AG08396 (cell line): Measurements from ENCODE around the gene HMGB4.

Source experiments
- DNase-seq: peaks from one replicate; pipeline ENCODE4 v3.0.0; 2012; ENCODE audit warnings: low spot score, mixed read lengths

HMGB4 gene

DNA sequence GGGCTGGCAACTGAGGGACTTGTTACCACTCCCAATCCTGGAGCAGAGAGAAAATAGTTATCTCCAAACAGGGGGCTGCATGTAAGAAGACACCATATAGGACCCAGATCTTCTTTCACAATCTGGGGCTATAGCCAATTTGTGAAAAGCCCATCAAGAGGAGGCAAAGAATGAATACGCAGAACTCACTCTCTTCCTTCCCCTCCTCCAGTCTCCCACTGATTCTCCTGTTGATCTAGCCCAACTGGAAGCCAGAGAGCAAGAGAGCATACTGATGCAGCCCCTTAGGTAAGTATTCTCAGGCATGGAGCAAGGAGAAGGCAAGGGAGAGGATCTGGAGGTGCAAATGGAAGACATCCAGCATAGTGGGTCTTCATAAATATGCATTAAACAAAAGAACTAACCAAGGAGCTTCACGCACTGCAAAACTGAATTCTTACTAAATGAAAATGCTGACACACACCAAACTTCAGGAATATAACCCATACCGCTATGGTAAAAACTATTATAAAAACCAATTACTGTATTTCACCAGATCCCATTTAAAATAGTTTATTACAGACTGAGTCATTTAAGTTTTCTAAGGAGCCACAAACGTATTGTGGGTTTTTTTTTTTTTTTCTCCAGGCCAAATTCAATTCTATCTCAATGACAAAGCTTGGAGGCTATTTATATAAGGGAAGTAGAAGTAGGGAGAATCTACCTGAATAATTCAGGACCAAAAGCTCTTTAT lies 15.5 kb upstream of the HMGB4 start:
- DNase-seq: no peak

GRCh38 chr1:33849211-33849610 lies 14.7 kb upstream of the HMGB4 start:
- no peak for DNase-seq

- no peak for DNase-seq
Observed at GRCh38 chr1:33850481-33850880, 13.4 kb upstream of the HMGB4 start.

DNA sequence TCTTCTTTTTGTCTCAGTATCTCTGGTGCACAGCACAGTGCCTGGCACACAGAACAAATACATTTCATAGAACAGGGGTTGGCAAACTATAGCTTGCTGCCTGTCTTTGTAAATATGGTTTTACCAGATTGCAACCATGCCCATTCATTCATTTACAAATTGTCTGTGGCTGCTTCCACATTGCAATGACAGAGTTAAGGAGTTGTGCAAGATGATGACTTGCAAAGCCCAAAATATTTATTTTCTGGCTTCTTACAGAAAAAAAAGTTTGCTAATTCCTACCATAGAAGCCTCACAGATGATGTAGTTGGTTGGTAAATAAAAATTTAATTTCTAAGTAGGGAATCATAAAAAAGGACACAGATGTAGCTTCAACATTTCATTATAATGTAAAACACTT lies 11.2 kb upstream of the HMGB4 start:
- DNase-seq: no peak

DNA sequence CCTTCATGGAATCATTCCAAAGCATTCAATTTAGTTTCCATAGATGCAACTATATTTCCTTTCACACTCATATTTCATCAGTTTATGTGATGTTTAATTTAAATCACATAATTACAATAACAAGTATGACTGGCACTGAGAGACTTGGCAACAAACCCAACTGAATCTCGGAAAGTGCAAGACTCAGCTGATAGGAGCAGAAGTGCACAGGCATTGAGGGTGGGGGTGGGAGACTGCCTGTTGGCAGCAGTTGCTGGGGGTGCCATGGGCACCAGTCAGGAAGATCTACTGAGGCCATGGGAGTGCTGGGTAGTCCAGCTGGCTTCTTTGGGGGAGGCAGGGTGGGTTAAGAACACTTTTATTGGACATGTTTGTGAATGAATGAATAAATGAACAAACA lies 10.4 kb upstream of the HMGB4 start:
- no peak for DNase-seq

GRCh38 chr1:33854091-33854490 lies 9.8 kb upstream of the HMGB4 start:
- DNase-seq: no peak

- peak; percentile 15 for DNase-seq
Observed at GRCh38 chr1:33860671-33861070, 3.2 kb upstream of the HMGB4 start.

GRCh38 chr1:33864460-33865389 lies 846 bp downstream of the HMGB4 start:
- DNase-seq: no peak

DNA sequence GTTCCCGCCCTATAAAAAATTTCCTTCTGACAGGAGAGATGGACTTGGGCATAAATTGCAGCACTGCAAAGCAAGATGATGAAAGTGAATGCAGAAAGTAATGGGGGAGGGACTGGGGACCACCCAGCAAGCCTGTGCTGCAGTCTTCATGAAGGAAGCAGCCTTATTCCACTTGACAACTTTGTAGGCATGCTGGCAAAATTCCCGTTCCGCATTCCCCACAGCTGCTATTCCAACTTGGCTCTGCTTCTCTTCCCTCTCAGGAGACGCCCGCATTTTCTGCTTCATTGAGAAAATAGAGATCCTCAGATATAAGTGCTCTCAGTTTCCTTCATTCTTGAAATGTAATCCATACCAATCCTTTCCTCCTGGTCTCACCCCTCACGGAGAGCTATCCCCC lies 2.4 kb downstream of the HMGB4 start:
- no peak for DNase-seq

- DNase-seq: no peak
Observed at GRCh38 chr1:33867684-33868083, 3.8 kb downstream of the HMGB4 start.

GRCh38 chr1:33872275-33872674 lies 8.4 kb downstream of the HMGB4 start:
- DNase-seq: no peak

DNA sequence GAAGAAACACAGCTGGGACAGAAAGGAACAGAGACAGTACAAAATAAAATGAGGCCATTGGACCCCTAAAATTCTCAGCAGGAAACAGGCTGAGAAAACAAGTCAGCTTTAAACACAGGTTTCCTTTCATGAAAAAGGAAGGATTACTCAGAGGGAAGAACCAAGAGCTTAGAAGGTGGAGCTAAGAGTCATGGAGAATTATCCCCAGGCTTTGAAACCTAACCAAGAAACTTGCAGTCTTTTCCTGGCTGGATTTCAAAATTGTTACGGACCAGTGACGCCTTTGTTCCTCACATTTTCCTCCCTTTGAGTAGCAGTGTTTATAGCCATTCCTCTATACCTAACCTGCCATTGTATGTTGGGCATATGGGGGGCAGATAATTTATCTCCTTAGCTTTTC lies 8.8 kb downstream of the HMGB4 start:
- no peak for DNase-seq

DNA sequence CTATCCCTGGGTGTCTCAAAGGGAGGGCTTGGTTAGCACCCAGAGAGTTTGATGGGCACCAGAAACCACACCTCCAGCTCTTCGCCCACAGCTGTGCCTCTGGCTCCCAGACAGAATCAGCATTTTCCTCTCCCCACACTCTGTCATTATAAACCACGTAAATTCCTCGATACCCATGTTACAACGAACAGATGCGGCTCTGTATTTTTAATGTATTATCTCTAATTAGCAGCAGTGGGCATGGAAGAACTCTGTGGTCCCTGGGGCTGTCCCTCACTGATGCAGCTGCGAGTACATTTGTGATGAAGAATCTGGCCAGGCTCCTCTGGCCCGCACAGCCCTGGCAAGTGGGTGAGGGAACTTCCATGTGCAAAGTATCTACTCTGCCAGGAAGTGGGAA lies 10.8 kb downstream of the HMGB4 start:
- no peak for DNase-seq

DNA sequence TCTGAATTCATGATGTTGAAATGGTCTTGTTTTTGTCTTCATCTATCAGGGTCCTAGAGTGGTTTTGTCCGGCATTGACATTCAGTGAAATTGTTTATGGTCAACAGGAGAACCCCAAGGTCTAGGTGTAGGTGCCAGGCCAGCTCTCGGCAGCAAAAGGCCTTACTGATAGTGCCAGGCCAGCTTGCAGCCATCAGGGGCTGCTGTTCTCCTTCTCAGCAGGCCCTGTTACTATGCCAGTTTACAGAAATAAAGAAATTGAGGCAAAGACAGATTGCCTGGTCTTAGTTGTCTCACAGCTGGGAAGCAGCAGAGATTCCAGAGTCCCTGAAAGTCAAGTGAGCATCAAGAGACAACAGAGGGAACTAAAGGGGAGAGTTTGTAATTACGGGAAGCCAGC lies 12.0 kb downstream of the HMGB4 start:
- no peak for DNase-seq

DNA sequence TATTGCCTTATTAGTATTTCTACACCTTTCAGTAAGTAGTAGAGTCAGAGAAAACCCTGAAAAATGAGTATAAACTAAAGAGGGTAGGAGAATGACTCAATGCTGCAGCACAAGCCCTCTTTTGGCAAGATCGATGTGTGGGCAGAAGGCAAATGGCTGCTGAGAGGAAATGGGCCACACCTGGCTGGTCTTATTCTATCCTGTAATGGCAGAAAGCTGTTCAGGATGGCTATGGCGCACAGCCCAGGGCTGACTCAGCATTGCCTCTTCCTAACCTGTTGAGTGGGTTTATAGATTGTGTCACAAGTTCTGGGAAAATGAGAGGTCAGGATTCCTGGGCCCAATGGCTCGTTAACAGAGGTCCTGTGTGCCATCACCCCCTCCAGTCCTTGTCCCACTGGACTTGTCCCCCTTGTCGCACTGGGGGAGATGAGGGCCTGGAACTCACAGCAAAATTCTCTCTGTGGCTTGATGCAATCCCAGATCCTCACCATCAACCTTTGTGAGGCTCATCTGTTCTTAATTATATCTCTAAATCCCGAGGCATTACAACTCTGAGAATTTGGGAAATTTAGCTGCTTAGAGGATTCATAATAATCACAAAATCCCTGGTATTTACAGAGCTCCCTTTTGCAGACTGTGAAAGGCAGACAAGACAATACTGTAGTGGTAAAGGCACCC lies 13.2 kb downstream of the HMGB4 start:
- peak; percentile 27 for DNase-seq

GRCh38 chr1:33878392-33878791 lies 14.5 kb downstream of the HMGB4 start:
- DNase-seq: no peak

DNA sequence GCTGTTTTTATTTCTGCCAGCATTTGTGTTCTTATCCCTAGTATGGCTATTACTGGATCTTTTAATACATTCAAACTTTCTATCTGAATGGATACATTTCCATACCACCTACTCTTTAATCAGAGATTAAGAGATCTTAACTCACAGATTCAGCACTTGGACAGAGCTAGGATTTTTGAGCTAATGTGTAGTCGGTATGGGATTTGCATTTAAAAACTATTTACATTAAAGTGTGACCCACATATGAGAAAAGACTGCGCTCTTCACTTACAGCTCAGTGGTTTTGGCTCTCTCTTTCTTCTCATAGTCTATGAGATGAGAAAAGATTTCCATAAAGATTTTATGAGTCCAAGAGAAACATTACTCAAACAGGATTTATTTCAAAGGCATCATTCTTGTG lies 16.4 kb downstream of the HMGB4 start:
- no peak for DNase-seq

- DNase-seq: no peak
Observed at GRCh38 chr1:33886496-33886895, 22.6 kb downstream of the HMGB4 start.

- peak; percentile 76 for DNase-seq
Observed at GRCh38 chr1:33893147-33893830, 29.4 kb downstream of the HMGB4 start.

DNA sequence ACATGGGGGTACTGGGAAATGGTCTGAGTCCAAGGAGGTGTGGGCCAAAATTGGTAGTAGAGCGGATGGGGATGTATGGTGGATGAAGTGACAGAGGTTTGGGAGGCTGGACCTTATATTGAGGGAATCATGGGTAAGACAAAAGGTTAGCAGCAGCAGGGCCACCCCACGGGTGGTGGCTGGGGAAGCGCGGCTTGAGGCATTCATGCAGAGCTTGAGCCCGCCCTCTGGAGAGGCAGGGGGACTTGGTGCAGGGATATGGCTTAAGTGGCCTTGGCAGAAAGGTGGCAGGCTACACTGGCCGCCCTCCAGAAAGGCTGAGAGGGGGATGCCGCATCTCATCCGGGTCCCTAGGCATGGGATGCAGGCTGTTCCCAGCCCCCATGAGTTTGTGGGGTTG lies 31.5 kb downstream of the HMGB4 start:
- DNase-seq: no peak

DNA sequence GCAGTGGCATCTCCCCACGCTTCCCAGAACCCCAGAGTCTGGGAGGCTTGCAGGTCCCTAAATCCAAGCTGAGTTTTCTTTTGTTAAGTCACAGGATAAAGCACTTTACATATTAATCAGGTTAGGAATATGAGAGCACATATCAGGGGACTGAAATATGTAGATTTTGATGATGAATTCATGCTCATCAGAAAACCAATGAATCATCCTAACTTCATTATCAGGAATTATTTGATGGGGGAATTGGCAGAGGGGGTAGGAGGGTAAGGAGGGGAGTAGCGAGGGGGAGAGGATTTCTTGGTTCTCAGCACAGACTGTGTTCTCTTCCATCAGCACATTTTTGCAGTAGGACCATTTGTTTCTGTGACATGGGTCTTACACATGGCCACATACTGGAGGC lies 32.1 kb downstream of the HMGB4 start:
- DNase-seq: no peak

- no peak for DNase-seq
Observed at GRCh38 chr1:33897092-33897725, 33.3 kb downstream of the HMGB4 start.
